Activated naive CD8-positive, alpha-beta T cell treated with anti-CD3 and anti-CD28 coated beads, Interleukin-2, amount 10 ng/mL, durations not matched to agents 7 days and 5 days (primary cell): ENCODE results near the gene BCAS3. TPM values are rescaled to one million over a fixed set of nuclear protein-coding genes. Genes with fewer than 3 reads are reported as not detected.

Experiments
- ATAC-seq: fragments of 150-1000 bp; cut with Tn5 transposase; one replicate; pipeline ENCODE4 v1.10.0; 2021; ENCODE audit warnings: low read depth, moderate library complexity
- POLR2A ChIA-PET: fragments of 350-600 bp; sonication (Branson Sonifier 250); formaldehyde crosslinking; loops from one replicate; lab custom pipeline; 2021; ENCODE audit warnings: antibody characterized with exemption; lab: Charles Lee
- DNase-seq: peaks from one replicate; pipeline ENCODE4 v3.0.0; 2021
- H3K27ac Mint-ChIP-seq: one replicate; pipeline ENCODE4 v1.8.0; 2022; ENCODE audit warnings: mild to moderate bottlenecking, mixed read lengths
- H3K27me3 Mint-ChIP-seq: one replicate; pipeline ENCODE4 v1.8.0; 2022; ENCODE audit warnings: mild to moderate bottlenecking, moderate library complexity, mixed read lengths
- H3K36me3 Mint-ChIP-seq: one replicate; pipeline ENCODE4 v1.8.0; 2021; ENCODE audit warnings: mild to moderate bottlenecking, mixed read lengths
- H3K4me1 Mint-ChIP-seq: one replicate; pipeline ENCODE4 v1.8.0; 2021; ENCODE audit warnings: mixed read lengths
- H3K4me3 Mint-ChIP-seq: one replicate; pipeline ENCODE4 v1.8.0; 2022; ENCODE audit warnings: mild to moderate bottlenecking, moderate library complexity, mixed read lengths
- H3K9me3 Mint-ChIP-seq: one replicate; pipeline ENCODE4 v1.8.0; 2021; ENCODE audit warnings: mixed read lengths
- total RNA-seq, 2 experiments: library from RNA; stranded (reverse); gene quantifications; one replicate each; pipeline ENCODE4 v1.2.3, GENCODE V29; 2021

The BCAS3 gene
- total RNA-seq, 2 experiments from 2014 or later, result 21.6 to 27.3 TPM

GRCh38 chr17:61380836-61381525 is 703.3 kb downstream of the BCAS3 start:
- Mint-ChIP-seq H3K27me3 (no peaks in the 10 kb centered on the region), H3K36me3 (no peaks in the 10 kb centered on the region), H3K27ac (no peak overlapping the region), H3K4me1 (peaks cover 2% of the 10 kb centered on the region), H3K4me3 (no peak overlapping the region), H3K9me3 (no peaks in the 10 kb centered on the region)
- DNase-seq (no peak), ATAC-seq (no peak)
- POLR2A ChIA-PET, result no interaction called here

- POLR2A ChIA-PET, result no interaction called here
- no peaks in the 10 kb centered on the region for H3K9me3 Mint-ChIP-seq
- H3K27ac Mint-ChIP-seq, result no peak overlapping the region
- DNase-seq, result no peak
- H3K4me1 Mint-ChIP-seq, result peaks cover 2% of the 10 kb centered on the region
- H3K36me3 Mint-ChIP-seq, result no peaks in the 10 kb centered on the region
- H3K4me3 Mint-ChIP-seq, result no peak overlapping the region
- H3K27me3 Mint-ChIP-seq, result no peaks in the 10 kb centered on the region
- ATAC-seq, result no peak
Observed at GRCh38 chr17:61381537-61381936, 703.9 kb downstream of the BCAS3 start.

GRCh38 chr17:61382796-61383688 is 705.4 kb downstream of the BCAS3 start:
- Mint-ChIP-seq H3K4me1 (no peaks in the 10 kb centered on the region), H3K9me3 (no peaks in the 10 kb centered on the region), H3K27ac (no peak overlapping the region), H3K27me3 (no peaks in the 10 kb centered on the region), H3K36me3 (no peaks in the 10 kb centered on the region), H3K4me3 (no peak overlapping the region)
- DNase-seq (no peak), ATAC-seq (no peak)
- POLR2A ChIA-PET, result interaction anchor here (0.9 kb wide), 1 partner anchor 24 kb away, joined by 4 read pairs; no protein-coding TSS in a partner anchor

GRCh38 chr17:61383689-61384201 is 706.1 kb downstream of the BCAS3 start:
- Mint-ChIP-seq H3K27ac (no peak overlapping the region), H3K36me3 (no peaks in the 10 kb centered on the region), H3K27me3 (no peaks in the 10 kb centered on the region), H3K9me3 (no peaks in the 10 kb centered on the region), H3K4me1 (no peaks in the 10 kb centered on the region), H3K4me3 (no peak overlapping the region)
- ATAC-seq (no peak), DNase-seq (no peak)
- POLR2A ChIA-PET, result no interaction called here

- H3K27ac Mint-ChIP-seq, result no peak overlapping the region
- H3K9me3 Mint-ChIP-seq, result no peaks in the 10 kb centered on the region
- no peak for ATAC-seq
- no peaks in the 10 kb centered on the region for H3K36me3 Mint-ChIP-seq
- no peaks in the 10 kb centered on the region for H3K4me1 Mint-ChIP-seq
- DNase-seq, result no peak
- POLR2A ChIA-PET, result no interaction called here
- no peaks in the 10 kb centered on the region for H3K27me3 Mint-ChIP-seq
- no peak overlapping the region for H3K4me3 Mint-ChIP-seq
Observed at GRCh38 chr17:61384354-61384691, 706.7 kb downstream of the BCAS3 start.

GRCh38 chr17:61384692-61385576 is 707.3 kb downstream of the BCAS3 start:
- DNase-seq (no peak), ATAC-seq (no peak)
- Mint-ChIP-seq H3K36me3 (no peaks in the 10 kb centered on the region), H3K27ac (no peak overlapping the region), H3K27me3 (no peaks in the 10 kb centered on the region), H3K4me3 (no peak overlapping the region), H3K4me1 (no peaks in the 10 kb centered on the region), H3K9me3 (no peaks in the 10 kb centered on the region)
- POLR2A ChIA-PET, result no interaction called here

GRCh38 chr17:61385577-61386236 is 708.1 kb downstream of the BCAS3 start:
- Mint-ChIP-seq H3K27me3 (no peaks in the 10 kb centered on the region), H3K36me3 (no peaks in the 10 kb centered on the region), H3K4me1 (no peaks in the 10 kb centered on the region), H3K9me3 (no peaks in the 10 kb centered on the region), H3K4me3 (no peak overlapping the region), H3K27ac (no peak overlapping the region)
- DNase-seq, result no peak
- ATAC-seq, result no peak
- POLR2A ChIA-PET, result interaction anchor here (0.7 kb wide), 1 partner anchor 449 kb away, joined by 3 read pairs; no protein-coding TSS in a partner anchor

- ATAC-seq, result no peak
- Mint-ChIP-seq H3K36me3 (no peaks in the 10 kb centered on the region), H3K4me3 (no peak overlapping the region), H3K9me3 (no peaks in the 10 kb centered on the region), H3K4me1 (no peaks in the 10 kb centered on the region), H3K27me3 (peaks cover 4% of the 10 kb centered on the region), H3K27ac (no peak overlapping the region)
- POLR2A ChIA-PET, result interaction anchor here (0.7 kb wide), 1 partner anchor 448 kb away, joined by 3 read pairs; no protein-coding TSS in a partner anchor
- no peak for DNase-seq
Observed at GRCh38 chr17:61386251-61386650, 708.6 kb downstream of the BCAS3 start.

- H3K9me3 Mint-ChIP-seq, result no peaks in the 10 kb centered on the region
- no peak for DNase-seq
- no peaks in the 10 kb centered on the region for H3K36me3 Mint-ChIP-seq
- H3K27ac Mint-ChIP-seq, result no peak overlapping the region
- POLR2A ChIA-PET, result no interaction called here
- no peak overlapping the region for H3K4me3 Mint-ChIP-seq
- peaks cover 4% of the 10 kb centered on the region for H3K27me3 Mint-ChIP-seq
- no peak for ATAC-seq
- H3K4me1 Mint-ChIP-seq, result no peaks in the 10 kb centered on the region
Observed at GRCh38 chr17:61387011-61387410, 709.4 kb downstream of the BCAS3 start.

GRCh38 chr17:61387511-61388305 is 710.1 kb downstream of the BCAS3 start:
- no peak overlapping the region for H3K4me3 Mint-ChIP-seq
- no peaks in the 10 kb centered on the region for H3K4me1 Mint-ChIP-seq
- no peak for DNase-seq

GRCh38 chr17:61388561-61389356 is 711.1 kb downstream of the BCAS3 start:
- Mint-ChIP-seq H3K27me3 (peaks cover 4% of the 10 kb centered on the region), H3K4me1 (no peaks in the 10 kb centered on the region), H3K36me3 (no peaks in the 10 kb centered on the region), H3K4me3 (no peak overlapping the region), H3K9me3 (no peaks in the 10 kb centered on the region), H3K27ac (no peak overlapping the region)
- POLR2A ChIA-PET, result no interaction called here
- DNase-seq, result no peak
- no peak for ATAC-seq

More at GRCh38 chr17:61387511-61388305, 710.1 kb downstream of the BCAS3 start:
- POLR2A ChIA-PET, result interaction anchor here (0.6 kb wide), 1 partner anchor 343 kb away, joined by 3 read pairs; no protein-coding TSS in a partner anchor
- Mint-ChIP-seq H3K36me3 (no peaks in the 10 kb centered on the region), H3K9me3 (no peaks in the 10 kb centered on the region), H3K27me3 (peaks cover 4% of the 10 kb centered on the region), H3K27ac (no peak overlapping the region)
- no peak for ATAC-seq
